ENCODE data around the gene NR6A1.

- no peak for TF ChIP-seq CTCF (IDR thresholded peaks at IDR 0.05)
- TF ChIP-seq POLR2AphosphoS5 (IDR thresholded peaks at IDR 0.05; ENCODE audit: insufficient read depth in 1 of 2, low read depth in 1 of 2): no peak
Measured at GRCh38 chr9:124797343-124798103, 26.4 kb upstream of the NR6A1 start.
